ENCODE measurements around the gene SPHKAP.

Gene SPHKAP

DNA sequence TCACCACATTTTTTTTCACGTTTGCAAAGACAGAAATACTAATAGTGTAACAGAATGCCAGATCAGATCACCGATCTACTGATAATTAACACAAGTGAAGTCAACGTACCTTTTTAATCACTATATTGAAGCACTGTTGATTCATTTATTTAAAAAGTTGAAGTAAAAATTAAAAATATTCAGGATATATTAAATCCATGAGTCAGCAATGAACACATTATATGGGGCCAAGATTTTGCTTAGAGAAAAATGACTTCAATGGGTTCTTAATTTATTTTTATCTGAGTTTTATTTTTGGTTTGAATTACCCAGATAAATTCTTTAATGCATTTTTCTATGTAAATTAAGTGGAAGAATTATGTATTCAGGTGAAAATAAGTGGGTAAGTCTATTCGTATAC is 14.2 kb downstream of the SPHKAP start:
- no peak overlapping the region for H3K27ac ChIP-seq
- DNase-seq (ENCODE audit: low spot score), result no peak
- H3K4me3 ChIP-seq, result no peak overlapping the region
- TF ChIP-seq, protein P1, sequence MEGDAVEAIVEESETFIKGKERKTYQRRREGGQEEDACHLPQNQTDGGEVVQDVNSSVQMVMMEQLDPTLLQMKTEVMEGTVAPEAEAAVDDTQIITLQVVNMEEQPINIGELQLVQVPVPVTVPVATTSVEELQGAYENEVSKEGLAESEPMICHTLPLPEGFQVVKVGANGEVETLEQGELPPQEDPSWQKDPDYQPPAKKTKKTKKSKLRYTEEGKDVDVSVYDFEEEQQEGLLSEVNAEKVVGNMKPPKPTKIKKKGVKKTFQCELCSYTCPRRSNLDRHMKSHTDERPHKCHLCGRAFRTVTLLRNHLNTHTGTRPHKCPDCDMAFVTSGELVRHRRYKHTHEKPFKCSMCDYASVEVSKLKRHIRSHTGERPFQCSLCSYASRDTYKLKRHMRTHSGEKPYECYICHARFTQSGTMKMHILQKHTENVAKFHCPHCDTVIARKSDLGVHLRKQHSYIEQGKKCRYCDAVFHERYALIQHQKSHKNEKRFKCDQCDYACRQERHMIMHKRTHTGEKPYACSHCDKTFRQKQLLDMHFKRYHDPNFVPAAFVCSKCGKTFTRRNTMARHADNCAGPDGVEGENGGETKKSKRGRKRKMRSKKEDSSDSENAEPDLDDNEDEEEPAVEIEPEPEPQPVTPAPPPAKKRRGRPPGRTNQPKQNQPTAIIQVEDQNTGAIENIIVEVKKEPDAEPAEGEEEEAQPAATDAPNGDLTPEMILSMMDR (IDR thresholded peaks at IDR 0.05), result no peak

DNA sequence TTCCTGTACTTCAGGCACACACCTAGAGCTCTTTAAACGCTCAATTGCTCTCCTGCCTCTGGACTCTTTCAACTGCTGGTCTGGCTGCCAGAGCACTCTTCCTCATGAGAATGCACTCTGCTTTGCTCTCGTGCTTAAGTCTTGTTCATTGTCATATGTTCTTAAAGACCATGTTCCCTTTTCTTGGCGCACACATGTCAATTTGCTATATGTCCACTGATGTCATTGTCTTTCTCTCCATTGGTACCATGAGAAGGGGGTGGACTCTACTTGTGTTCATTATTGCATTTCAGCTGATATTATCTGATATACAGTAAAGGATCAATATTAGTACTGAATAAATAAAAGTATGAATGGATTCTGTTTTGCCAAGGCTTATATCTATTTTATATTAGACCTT is 16.8 kb downstream of the SPHKAP start:
- no peak overlapping the region for H3K4me3 ChIP-seq
- TF ChIP-seq, protein P1 (IDR thresholded peaks at IDR 0.05), result no peak
- DNase-seq (ENCODE audit: low spot score), result no peak
- no peak overlapping the region for H3K27ac ChIP-seq

GRCh38 chr2:228157841-228158240 is 23.6 kb downstream of the SPHKAP start:
- TF ChIP-seq, protein P1 (IDR thresholded peaks at IDR 0.05), result no peak
- no peak overlapping the region for H3K4me3 ChIP-seq
- DNase-seq (ENCODE audit: low spot score), result no peak
- no peak overlapping the region for H3K27ac ChIP-seq

DNA sequence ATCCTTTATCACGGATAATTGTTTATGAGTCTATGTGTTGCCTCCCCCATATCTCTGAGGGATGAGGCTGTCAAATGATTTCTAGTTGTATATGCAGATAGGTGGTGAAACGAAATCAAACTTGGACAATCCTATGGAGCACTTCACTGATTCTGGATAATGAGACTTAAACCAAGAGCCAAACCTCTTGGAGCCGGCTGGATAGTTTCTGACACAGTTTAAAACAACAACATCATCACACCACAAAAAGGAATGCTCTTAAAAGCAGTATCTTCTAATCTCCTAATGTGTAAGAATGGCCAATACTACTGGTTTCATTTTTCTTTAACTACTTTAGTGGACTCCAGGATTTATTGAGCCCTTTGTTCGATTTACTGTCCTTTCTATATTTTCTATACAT is 36.5 kb downstream of the SPHKAP start:
- no peak overlapping the region for H3K27ac ChIP-seq
- DNase-seq (ENCODE audit: low spot score), result no peak
- TF ChIP-seq, protein P1 (IDR thresholded peaks at IDR 0.05), result no peak
- no peak overlapping the region for H3K4me3 ChIP-seq

GRCh38 chr2:228140934-228141528 is 40.5 kb downstream of the SPHKAP start:
- H3K27ac ChIP-seq, result no peak overlapping the region
- no peak overlapping the region for H3K4me3 ChIP-seq
- TF ChIP-seq, protein P1 (IDR thresholded peaks at IDR 0.05), result no peak
- DNase-seq (ENCODE audit: low spot score), result no peak

DNA sequence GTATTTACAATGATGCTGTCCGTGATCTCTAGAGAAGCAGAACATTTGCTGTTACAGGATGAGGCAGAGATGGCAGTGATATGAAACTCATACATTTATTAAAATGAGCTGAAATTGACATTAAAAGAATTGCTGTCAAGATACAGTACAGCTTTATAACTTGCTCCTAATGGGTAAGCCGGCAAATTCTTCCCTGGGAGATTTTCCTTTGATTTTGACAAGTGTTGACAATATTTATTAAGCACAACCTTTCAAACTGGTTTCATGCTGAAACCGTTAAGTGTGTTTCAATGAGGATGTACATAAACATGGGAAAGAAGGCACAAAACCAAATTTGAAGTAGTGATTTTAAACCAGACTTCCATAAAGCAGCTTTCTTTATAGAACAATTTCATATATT is 45.5 kb downstream of the SPHKAP start:
- TF ChIP-seq, protein P1 (IDR thresholded peaks at IDR 0.05), result no peak
- DNase-seq (ENCODE audit: low spot score), result no peak
- H3K27ac ChIP-seq, result no peak overlapping the region
- no peak overlapping the region for H3K4me3 ChIP-seq

- Histone ChIP-seq H3K27ac (no peak overlapping the region), H3K4me3 (no peak overlapping the region)
- DNase-seq (ENCODE audit: low spot score), result no peak
- TF ChIP-seq, protein P1 (IDR thresholded peaks at IDR 0.05), result no peak
Measured at GRCh38 chr2:228135300-228135699, 46.2 kb downstream of the SPHKAP start.

All from coronary artery (tissue), 2 donors.